Chondrocyte (in vitro differentiated cells): ENCODE data around the gene DDX31. TPM values are rescaled to one million over a fixed set of nuclear protein-coding genes. Genes with fewer than 3 reads are reported as not detected.

Experiments
- DNase-seq: peaks from one replicate; pipeline ENCODE4 v3.0.0; 2021; ENCODE audit warnings: mixed read lengths, low spot score
- H3K27ac Mint-ChIP-seq: one replicate; pipeline ENCODE4 v1.8.0; 2021; ENCODE audit warnings: mild to moderate bottlenecking, moderate library complexity, mixed read lengths; ENCODE audit not compliant: unreplicated experiment
- H3K27me3 Mint-ChIP-seq: 2 replicates; pipeline ENCODE4 v1.8.0; 2021; ENCODE audit warnings: low read depth, mixed read lengths
- H3K36me3 Mint-ChIP-seq: 2 replicates; pipeline ENCODE4 v1.8.0; 2021; ENCODE audit warnings: low read depth, mixed read lengths
- H3K4me1 Mint-ChIP-seq: 2 replicates; pipeline ENCODE4 v1.8.0; 2021; ENCODE audit warnings: low read depth, mild to moderate bottlenecking, mixed read lengths
- H3K4me3 Mint-ChIP-seq: one replicate; pipeline ENCODE4 v1.8.0; 2021; ENCODE audit warnings: mild to moderate bottlenecking, moderate library complexity, mixed read lengths; ENCODE audit not compliant: unreplicated experiment
- H3K9me3 Mint-ChIP-seq: 2 replicates; pipeline ENCODE4 v1.8.0; 2021; ENCODE audit warnings: low read depth, mixed read lengths
- total RNA-seq: library from RNA; stranded (reverse); gene quantifications from 3 replicates; pipeline ENCODE4 v1.2.1, GENCODE V29; 2021
- TF ChIP-seq, protein P1 (sequence below): fragments of 200-600 bp; sonication (generic); IDR thresholded peaks from 2 replicates; pipeline ENCODE4 v1.5.0; 2021; ENCODE audit warnings: antibody characterized with exemption, mild to moderate bottlenecking, moderate library complexity

Gene DDX31
- total RNA-seq, 1 donor from 2014 or later, result 11.9 TPM

- Mint-ChIP-seq H3K4me3 (no peak overlapping the region), H3K36me3 (peaks cover 8% of the 10 kb centered on the region), H3K27ac (no peak overlapping the region), H3K27me3 (peaks cover 69% of the 10 kb centered on the region), H3K9me3 (no peaks in the 10 kb centered on the region), H3K4me1 (peaks cover 5% of the 10 kb centered on the region)
- DNase-seq, result no peak
- TF ChIP-seq, protein P1, sequence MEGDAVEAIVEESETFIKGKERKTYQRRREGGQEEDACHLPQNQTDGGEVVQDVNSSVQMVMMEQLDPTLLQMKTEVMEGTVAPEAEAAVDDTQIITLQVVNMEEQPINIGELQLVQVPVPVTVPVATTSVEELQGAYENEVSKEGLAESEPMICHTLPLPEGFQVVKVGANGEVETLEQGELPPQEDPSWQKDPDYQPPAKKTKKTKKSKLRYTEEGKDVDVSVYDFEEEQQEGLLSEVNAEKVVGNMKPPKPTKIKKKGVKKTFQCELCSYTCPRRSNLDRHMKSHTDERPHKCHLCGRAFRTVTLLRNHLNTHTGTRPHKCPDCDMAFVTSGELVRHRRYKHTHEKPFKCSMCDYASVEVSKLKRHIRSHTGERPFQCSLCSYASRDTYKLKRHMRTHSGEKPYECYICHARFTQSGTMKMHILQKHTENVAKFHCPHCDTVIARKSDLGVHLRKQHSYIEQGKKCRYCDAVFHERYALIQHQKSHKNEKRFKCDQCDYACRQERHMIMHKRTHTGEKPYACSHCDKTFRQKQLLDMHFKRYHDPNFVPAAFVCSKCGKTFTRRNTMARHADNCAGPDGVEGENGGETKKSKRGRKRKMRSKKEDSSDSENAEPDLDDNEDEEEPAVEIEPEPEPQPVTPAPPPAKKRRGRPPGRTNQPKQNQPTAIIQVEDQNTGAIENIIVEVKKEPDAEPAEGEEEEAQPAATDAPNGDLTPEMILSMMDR, result no peak
Measured at GRCh38 chr9:132588501-132589147, 81.2 kb downstream of the DDX31 start.

GRCh38 chr9:132588098-132588497, 81.7 kb downstream of the DDX31 start:
- H3K4me1 Mint-ChIP-seq, result peaks cover 5% of the 10 kb centered on the region
- no peak overlapping the region for H3K27ac Mint-ChIP-seq
- TF ChIP-seq, protein P1, result no peak
- no peaks in the 10 kb centered on the region for H3K9me3 Mint-ChIP-seq
- H3K27me3 Mint-ChIP-seq, result peaks cover 73% of the 10 kb centered on the region
- H3K36me3 Mint-ChIP-seq, result peaks cover 3% of the 10 kb centered on the region
- H3K4me3 Mint-ChIP-seq, result no peak overlapping the region
- DNase-seq, result no peak

DNA sequence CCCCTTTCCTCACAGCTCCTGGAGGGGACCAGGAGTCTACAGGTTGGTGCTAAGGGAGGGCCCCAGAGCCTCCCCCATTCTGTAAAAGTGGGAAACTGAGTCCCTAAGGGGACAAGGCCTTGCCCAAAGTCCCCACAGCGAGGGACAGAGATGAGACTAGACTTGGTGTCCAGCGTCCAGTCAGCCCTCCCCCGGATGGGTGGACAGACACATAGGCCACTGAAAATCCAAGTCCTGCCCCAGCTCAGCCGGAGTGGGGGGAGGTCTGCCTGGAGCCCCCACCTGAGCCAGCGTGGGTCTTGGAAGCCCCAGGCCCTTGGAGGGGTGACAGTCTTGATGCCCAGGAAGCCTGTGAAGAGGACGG, 82.2 kb downstream of the DDX31 start:
- DNase-seq, result no peak
- H3K9me3 Mint-ChIP-seq, result no peaks in the 10 kb centered on the region
- TF ChIP-seq, protein P1, result no peak
- H3K27ac Mint-ChIP-seq, result no peak overlapping the region
- peaks cover 3% of the 10 kb centered on the region for H3K36me3 Mint-ChIP-seq
- peaks cover 5% of the 10 kb centered on the region for H3K4me1 Mint-ChIP-seq
- H3K27me3 Mint-ChIP-seq, result peaks cover 76% of the 10 kb centered on the region
- H3K4me3 Mint-ChIP-seq, result no peak overlapping the region

DNA sequence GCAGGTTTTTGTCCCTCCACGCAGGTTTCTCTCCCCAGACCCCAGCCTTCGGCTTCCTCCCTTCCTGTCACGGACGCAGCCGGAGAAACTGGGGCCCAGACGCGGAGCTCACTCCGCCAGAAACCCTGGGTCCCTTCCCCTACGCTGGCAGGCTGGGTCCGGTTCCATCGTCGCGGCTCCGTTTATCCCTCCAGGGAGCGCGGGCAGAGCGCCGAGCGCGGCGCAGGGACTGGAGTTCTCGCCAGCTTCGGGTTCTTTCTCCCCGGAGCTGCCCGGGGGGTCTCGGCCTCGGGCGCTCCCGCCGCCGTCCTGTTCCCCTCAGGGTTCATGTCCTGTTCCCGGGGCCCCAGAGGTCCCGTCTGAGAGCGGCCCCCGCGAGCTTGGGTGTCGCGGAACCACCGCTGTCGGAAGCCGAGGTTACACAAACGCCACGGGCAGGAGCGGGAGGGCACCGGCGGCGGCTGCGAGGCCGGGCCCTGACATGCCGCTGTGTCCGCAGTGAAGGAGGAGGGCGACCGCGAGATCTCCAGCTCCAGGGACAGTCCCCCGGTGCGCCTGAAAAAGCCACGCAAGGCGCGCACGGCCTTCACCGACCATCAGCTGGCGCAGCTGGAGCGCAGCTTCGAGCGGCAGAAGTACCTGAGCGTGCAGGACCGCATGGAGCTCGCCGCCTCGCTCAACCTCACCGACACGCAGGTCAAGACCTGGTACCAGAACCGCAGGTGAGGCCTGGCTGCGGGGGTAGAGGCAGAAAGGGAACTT, 82.8 kb downstream of the DDX31 start:
- H3K9me3 Mint-ChIP-seq, result no peaks in the 10 kb centered on the region
- H3K4me1 Mint-ChIP-seq, result peaks cover 6% of the 10 kb centered on the region
- TF ChIP-seq, protein P1, result no peak
- H3K27me3 Mint-ChIP-seq, result peaks cover 71% of the 10 kb centered on the region
- no peak overlapping the region for H3K27ac Mint-ChIP-seq
- no peak for DNase-seq
- no peak overlapping the region for H3K4me3 Mint-ChIP-seq
- H3K36me3 Mint-ChIP-seq, result no peaks in the 10 kb centered on the region

- H3K9me3 Mint-ChIP-seq, result no peaks in the 10 kb centered on the region
- peaks cover 14% of the 10 kb centered on the region for H3K4me1 Mint-ChIP-seq
- H3K4me3 Mint-ChIP-seq, result no peak overlapping the region
- no peak overlapping the region for H3K27ac Mint-ChIP-seq
- peaks cover 69% of the 10 kb centered on the region for H3K27me3 Mint-ChIP-seq
- TF ChIP-seq, protein P1, result no peak
- no peak for DNase-seq
- H3K36me3 Mint-ChIP-seq, result no peaks in the 10 kb centered on the region
Measured at GRCh38 chr9:132585954-132586829, 83.6 kb downstream of the DDX31 start.
